Spinal cord (tissue), 10 donors: Measurements from ENCODE around the gene OR5T2. TPM values are rescaled to one million over a fixed set of nuclear protein-coding genes. Genes with fewer than 3 reads are reported as not detected.
"Not testable (repeated sequence)": the region's sequence is repeated elsewhere in the genome, so short reads cannot be mapped to it uniquely, and the experiment has no call there.

Experiments
- DNase-seq, 6 donors: peaks; one replicate each; pipeline versions ENCODE4 v3.0.0 to v3.0.0-alpha.2; 2013 to 2015; ENCODE audit warnings: low spot score in 6 of 6, low read depth in 4 of 6
- H3K27ac ChIP-seq: one replicate; pipeline ENCODE4 v1.5.1; 2013; ENCODE audit warnings: low read depth, low read length, control low read depth
- H3K27me3 ChIP-seq: one replicate; pipeline ENCODE4 v1.6.1; 2013; ENCODE audit warnings: low read length; ENCODE audit not compliant: control insufficient read depth, insufficient read depth
- H3K36me3 ChIP-seq: one replicate; pipeline ENCODE4 v1.6.1; 2013; ENCODE audit warnings: low read length; ENCODE audit not compliant: control insufficient read depth, insufficient read depth
- H3K4me1 ChIP-seq: one replicate; pipeline ENCODE4 v1.6.1; 2013; ENCODE audit warnings: low read length; ENCODE audit not compliant: control insufficient read depth, insufficient read depth
- H3K4me3 ChIP-seq: one replicate; pipeline ENCODE4 v1.5.1; 2013; ENCODE audit warnings: low read depth, low read length, control low read depth
- H3K9me3 ChIP-seq: one replicate; pipeline ENCODE4 v1.6.1; 2013; ENCODE audit warnings: low read length; ENCODE audit not compliant: control insufficient read depth, insufficient read depth
- WGBS: methylation state at CpG from one replicate; pipeline ENCODE4 v1.1.5; 2013; ENCODE audit warnings: missing lambda C conversion rate; ENCODE audit not compliant: insufficient coverage; 5-methylcytosine and 5-hydroxymethylcytosine counted together
- long read RNA-seq, 4 donors: transcript quantifications; one replicate each; lab custom pipeline, GENCODE V29; 2026
- polyA plus RNA-seq, 2 donors: library from polyadenylated mRNA; unstranded; fragments of 120-200 nt; gene quantifications; one replicate each; pipeline ENCODE4 v1.2.1, GENCODE V29; 2013; ENCODE audit not compliant: insufficient read length in 2 of 2
- total RNA-seq, 2 donors: library from RNA; depleted of rRNA in 1 of 2; stranded (reverse); fragments of 120-200 nt in 1 of 2; fragments of >200 nt in 1 of 2; gene quantifications; one replicate each; pipeline versions ENCODE4 v1.2.3 to v1.2.4, GENCODE V29; 2013 to 2014
- donor health status: healthy.

Gene OR5T2
- not detected for total RNA-seq
- not detected for polyA plus RNA-seq
- long read RNA-seq, donor 1, result 0 reads
- long read RNA-seq, donor 2, result 0 reads
- long read RNA-seq, donor 3, result 0 reads
- long read RNA-seq, donor 4, result 0 reads

- no peak within 1 kb of the TSS for H3K4me3 ChIP-seq
- no peaks in the 10 kb centered on the region for H3K4me1 ChIP-seq
- no peaks in the 10 kb centered on the region for H3K9me3 ChIP-seq
- H3K36me3 ChIP-seq, result no peaks in the 10 kb centered on the region
- DNase-seq, result no peak
- WGBS, result no CpG with 5 or more reads among the region's 1 CpG
- H3K27ac ChIP-seq, result no peak within 1 kb of the TSS
- no peaks in the 10 kb centered on the region for H3K27me3 ChIP-seq
Observed at GRCh38 chr11:56234155-56234554, at the start of gene OR5T2. Gene OR5T2 (minus strand): TSS chr11:56234255. CDS start chr11:56233062, 1,193 bp downstream.

- no peaks in the 10 kb centered on the region for H3K9me3 ChIP-seq
- no peak for DNase-seq
- no peak within 1 kb of the TSS for H3K27ac ChIP-seq
- no peak within 1 kb of the TSS for H3K4me3 ChIP-seq
- H3K4me1 ChIP-seq, result no peaks in the 10 kb centered on the region
- no peaks in the 10 kb centered on the region for H3K27me3 ChIP-seq
- H3K36me3 ChIP-seq, result no peaks in the 10 kb centered on the region
Observed at GRCh38 chr11:56273854-56274253, 39.8 kb upstream of the OR5T2 start, which contains the start of gene OR5T1. Gene OR5T1 (plus strand): TSS chr11:56274154. CDS start chr11:56275639, 1,485 bp downstream.

GRCh38 chr11:56271092-56271491 lies 37.0 kb upstream of the OR5T2 start:
- H3K4me3 ChIP-seq, result no peak overlapping the region
- no peaks in the 10 kb centered on the region for H3K9me3 ChIP-seq
- no peaks in the 10 kb centered on the region for H3K27me3 ChIP-seq
- H3K36me3 ChIP-seq, result no peaks in the 10 kb centered on the region
- DNase-seq, result no peak
- no peaks in the 10 kb centered on the region for H3K4me1 ChIP-seq
- WGBS, result 0% methylated on average over 1 of the region's 3 CpGs
- no peak overlapping the region for H3K27ac ChIP-seq

GRCh38 chr11:56251954-56252353 lies 17.9 kb upstream of the OR5T2 start, which contains the start of gene OR5T3:
Gene OR5T3 (plus strand): TSS chr11:56252254. CDS start chr11:56252254, 0 bp downstream.
- Histone ChIP-seq H3K27ac (no peak within 1 kb of the TSS), H3K4me3 (no peak within 1 kb of the TSS), H3K36me3 (no peaks in the 10 kb centered on the region), H3K9me3 (no peaks in the 10 kb centered on the region), H3K27me3 (no peaks in the 10 kb centered on the region), H3K4me1 (no peaks in the 10 kb centered on the region)
- DNase-seq, result no peak

- H3K9me3 ChIP-seq, H3K4me3 ChIP-seq, H3K4me1 ChIP-seq, H3K36me3 ChIP-seq, H3K27me3 ChIP-seq, DNase-seq, H3K27ac ChIP-seq: not testable (repeated sequence)
- WGBS, result 82% methylated on average over 5 of the region's 5 CpGs
Observed at GRCh38 chr11:56219735-56220134, 14.3 kb downstream of the OR5T2 start.

GRCh38 chr11:56214537-56214936 lies 19.5 kb downstream of the OR5T2 start:
- no CpG with 5 or more reads among the region's 2 CpGs for WGBS
- Histone ChIP-seq H3K4me1 (no peaks in the 10 kb centered on the region), H3K27me3 (no peaks in the 10 kb centered on the region), H3K36me3 (no peaks in the 10 kb centered on the region), H3K27ac (no peak overlapping the region), H3K4me3 (no peak overlapping the region), H3K9me3 (no peaks in the 10 kb centered on the region)
- DNase-seq, result no peak

- WGBS, result no CpG with 5 or more reads among the region's 1 CpG
- H3K27me3 ChIP-seq, result no peaks in the 10 kb centered on the region
- no peaks in the 10 kb centered on the region for H3K36me3 ChIP-seq
- peaks cover 1% of the 10 kb centered on the region for H3K9me3 ChIP-seq
- DNase-seq, result no peak
- H3K27ac ChIP-seq, result no peak overlapping the region
- no peak overlapping the region for H3K4me3 ChIP-seq
- H3K4me1 ChIP-seq, result no peaks in the 10 kb centered on the region
Observed at GRCh38 chr11:56207790-56208189, 26.3 kb downstream of the OR5T2 start.

- no peak overlapping the region for H3K27ac ChIP-seq
- no peaks in the 10 kb centered on the region for H3K27me3 ChIP-seq
- peaks cover 3% of the 10 kb centered on the region for H3K9me3 ChIP-seq
- no peak for DNase-seq
- no CpG with 5 or more reads among the region's 2 CpGs for WGBS
- H3K4me1 ChIP-seq, result no peaks in the 10 kb centered on the region
- no peaks in the 10 kb centered on the region for H3K36me3 ChIP-seq
- no peak overlapping the region for H3K4me3 ChIP-seq
Observed at GRCh38 chr11:56197367-56197766, 36.7 kb downstream of the OR5T2 start.

GRCh38 chr11:56196705-56197104 lies 37.4 kb downstream of the OR5T2 start:
- Histone ChIP-seq H3K27me3 (no peaks in the 10 kb centered on the region), H3K36me3 (no peaks in the 10 kb centered on the region), H3K9me3 (peaks cover 3% of the 10 kb centered on the region), H3K4me3 (no peak overlapping the region), H3K4me1 (no peaks in the 10 kb centered on the region), H3K27ac (no peak overlapping the region)
- no CpG with 5 or more reads among the region's 3 CpGs for WGBS
- no peak for DNase-seq

GRCh38 chr11:56188602-56189001 lies 45.5 kb downstream of the OR5T2 start:
- no peaks in the 10 kb centered on the region for H3K27me3 ChIP-seq
- H3K4me3 ChIP-seq, result no peak overlapping the region
- no peaks in the 10 kb centered on the region for H3K9me3 ChIP-seq
- no peaks in the 10 kb centered on the region for H3K4me1 ChIP-seq
- no peaks in the 10 kb centered on the region for H3K36me3 ChIP-seq
- DNase-seq, result no peak
- WGBS, result no CpG with 5 or more reads among the region's 3 CpGs
- no peak overlapping the region for H3K27ac ChIP-seq
